Measurements from ENCODE around the gene EPS8L2. TPM values are rescaled to one million over a fixed set of nuclear protein-coding genes. Genes with fewer than 3 reads are reported as not detected.

Gene EPS8L2
- total and polyA plus RNA-seq, 9 of the 15 experiments (the other 6 are each of a cell fraction or from before 2014, with no cell fraction given), result 0.75 to 17.0 (median 3.7) TPM

- no peak for DNase-seq (ENCODE audit: extremely low read depth in 1 of 4, low spot score in 3 of 4)
- peak overlapping the region; percentile 96 for H3K27ac ChIP-seq (ENCODE audit: extremely low read depth, low read depth, low read length)
- peaks cover 12% of the 10 kb centered on the region; the same call in 2 of the 3 replicates for H3K36me3 ChIP-seq (ENCODE audit: control insufficient read depth, insufficient read depth, low read length)
- H3K4me2 ChIP-seq (ENCODE audit: insufficient read depth, low read length), result peak overlapping the region; percentile 91
- in situ Hi-C loops (cut with MboI), result no loop called here
- ChIA-PET CTCF (ENCODE audit: low intra/inter-chr PET ratio) (interaction anchor here (2.3 kb wide), 1 partner anchor 33 kb away, joined by 8 read pairs; no protein-coding TSS in a partner anchor), POLR2A (interaction anchor here (0.7 to 4.0 kb wide), 10 partner anchors 8 to 71 kb away, joined by 3 to 25 read pairs (median 4); no protein-coding TSS in a partner anchor)
- peak; percentile 97 for FAIRE-seq
- WGBS (ENCODE audit: insufficient coverage, low coverage, missing lambda C conversion rate), result 1% methylated on average over 25 of the region's 25 CpGs
- peak overlapping the region; percentile 92 to 96 for H3K9ac ChIP-seq (ENCODE audit: insufficient read depth in 1 of 2, low read depth in 2 of 2, low read length in 2 of 2)
- BruUV-seq (replicated peaks), result no TSS peak
- peaks cover 6% of the 10 kb centered on the region for H4K20me1 ChIP-seq (replicated peaks; ENCODE audit: control insufficient read depth, insufficient read depth, low read length)
- peak overlapping the region; percentile 94 for H2AFZ ChIP-seq (ENCODE audit: low read depth, low read length)
- no peak for ATAC-seq
- H3K4me1 ChIP-seq (replicated peaks in 1 of 2; ENCODE audit: control insufficient read depth in 2 of 2, insufficient read depth in 2 of 2, low read length in 2 of 2), result peaks cover 40 to 72% of the 10 kb centered on the region in 2 experiments
- H3K27me3 ChIP-seq (ENCODE audit: control insufficient read depth in 2 of 2, insufficient read depth in 2 of 2, low read length in 2 of 2), result no peaks in the 10 kb centered on the region
- intact Hi-C loops (cut with micrococcal nuclease), result loop anchor here (10.0 kb wide), 1 partner anchor 140 kb away; no protein-coding TSS in a partner anchor
- peaks cover 4% of the 10 kb centered on the region for H3K9me1 ChIP-seq (ENCODE audit: control insufficient read depth, insufficient read depth, low read length)
- peak overlapping the region; percentile 98 for H3K4me3 ChIP-seq
- no peaks in the 10 kb centered on the region for H3K9me3 ChIP-seq (replicated peaks; ENCODE audit: control insufficient read depth, insufficient read depth, low read depth, low read length)
- peaks cover 68% of the 10 kb centered on the region for H3K79me2 ChIP-seq (ENCODE audit: control insufficient read depth, insufficient read depth, low read length)
- TF ChIP-seq TAF1 (IDR thresholded peaks at IDR 0.05; ENCODE audit: control insufficient read depth, extremely low read depth, insufficient read depth, low read length, severe bottlenecking) (no peak), PHF8 (IDR thresholded peaks at IDR 0.05; ENCODE audit: borderline replicate concordance, low read length) (peak; percentile 38; the same call in 1 of the 2 replicates), BRD9 (IDR thresholded peaks at IDR 0.05; ENCODE audit: low read depth, partially characterized antibody) (no peak), HNRNPLL (IDR thresholded peaks at IDR 0.05; ENCODE audit: low read depth, low read length, poor library complexity, severe bottlenecking) (peak; percentile 33), FOS (IDR thresholded peaks at IDR 0.05; ENCODE audit: extremely low read depth, insufficient read length) (no peak), TCF3 (CRISPR knock-in tag; IDR thresholded peaks at IDR 0.05) (no peak), SAP30 (IDR thresholded peaks at IDR 0.05; ENCODE audit: borderline replicate concordance, insufficient read depth, low read depth, low read length, poor library complexity, severe bottlenecking) (peak; percentile 79), DEAF1 (CRISPR knock-in tag; IDR thresholded peaks at IDR 0.05) (peak; percentile 99; the same call in 1 of the 2 replicates), TFAP4 (CRISPR knock-in tag; IDR thresholded peaks at IDR 0.05; ENCODE audit: borderline replicate concordance) (peak; percentile 58), ZNF785 (CRISPR knock-in tag; IDR thresholded peaks at IDR 0.05) (no peak), HNRNPK (IDR thresholded peaks at IDR 0.05; ENCODE audit: low read depth, low read length, poor library complexity, severe bottlenecking) (no peak), MBD1 (CRISPR knock-in tag; IDR thresholded peaks at IDR 0.05) (no peak)
- TF ChIP-seq, protein P1, sequence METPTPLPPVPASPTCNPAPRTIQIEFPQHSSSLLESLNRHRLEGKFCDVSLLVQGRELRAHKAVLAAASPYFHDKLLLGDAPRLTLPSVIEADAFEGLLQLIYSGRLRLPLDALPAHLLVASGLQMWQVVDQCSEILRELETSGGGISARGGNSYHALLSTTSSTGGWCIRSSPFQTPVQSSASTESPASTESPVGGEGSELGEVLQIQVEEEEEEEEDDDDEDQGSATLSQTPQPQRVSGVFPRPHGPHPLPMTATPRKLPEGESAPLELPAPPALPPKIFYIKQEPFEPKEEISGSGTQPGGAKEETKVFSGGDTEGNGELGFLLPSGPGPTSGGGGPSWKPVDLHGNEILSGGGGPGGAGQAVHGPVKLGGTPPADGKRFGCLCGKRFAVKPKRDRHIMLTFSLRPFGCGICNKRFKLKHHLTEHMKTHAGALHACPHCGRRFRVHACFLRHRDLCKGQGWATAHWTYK (CRISPR knock-in tag; IDR thresholded peaks at IDR 0.05), result no peak
- TF ChIP-seq, protein P2, sequence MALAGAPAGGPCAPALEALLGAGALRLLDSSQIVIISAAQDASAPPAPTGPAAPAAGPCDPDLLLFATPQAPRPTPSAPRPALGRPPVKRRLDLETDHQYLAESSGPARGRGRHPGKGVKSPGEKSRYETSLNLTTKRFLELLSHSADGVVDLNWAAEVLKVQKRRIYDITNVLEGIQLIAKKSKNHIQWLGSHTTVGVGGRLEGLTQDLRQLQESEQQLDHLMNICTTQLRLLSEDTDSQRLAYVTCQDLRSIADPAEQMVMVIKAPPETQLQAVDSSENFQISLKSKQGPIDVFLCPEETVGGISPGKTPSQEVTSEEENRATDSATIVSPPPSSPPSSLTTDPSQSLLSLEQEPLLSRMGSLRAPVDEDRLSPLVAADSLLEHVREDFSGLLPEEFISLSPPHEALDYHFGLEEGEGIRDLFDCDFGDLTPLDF (CRISPR knock-in tag; IDR thresholded peaks at IDR 0.05), result peak; percentile 64; the same call in 1 of the 2 replicates
Observed at GRCh38 chr11:695288-695537, 10.8 kb upstream of the EPS8L2 start.
